K562 (cell line): ENCODE data around the gene CCDC85B. TPM values are rescaled to one million over a fixed set of nuclear protein-coding genes. Genes with fewer than 3 reads are reported as not detected.

ENCODE experiments used
- BACH1 ChIP-seq: fragments of 200-800 bp; sonication (Bioruptor generic); IDR thresholded peaks from 2 replicates; pipeline ENCODE4 v1.6.1; 2016; ENCODE audit warnings: missing genetic modification characterization, missing compliant biosample characterization
- GTF2F1 ChIP-seq: IDR thresholded peaks from 2 replicates; pipeline ENCODE4 v1.6.1; 2011; ENCODE audit warnings: low read depth, low read length, improper control_type of control experiment
- KAT8 ChIP-seq: fragments of 450-650 bp; IDR thresholded peaks from 2 replicates; pipeline ENCODE4 v1.6.1; 2016; ENCODE audit warnings: low read depth, mild to moderate bottlenecking
- KDM2B ChIP-seq: fragments of 250-450 bp; sonication (Bioruptor Pico); IDR thresholded peaks from 2 replicates; pipeline ENCODE4 v1.8.0; 2021; ENCODE audit warnings: mild to moderate bottlenecking, moderate library complexity
- KDM5B ChIP-seq: fragments of 200-600 bp; sonication (generic); IDR thresholded peaks from 2 replicates; pipeline ENCODE4 v1.6.1; 2012; ENCODE audit warnings: low read depth, mild to moderate bottlenecking, moderate library complexity, low read length, control low read depth, inconsistent platforms; ENCODE audit not compliant: insufficient replicate concordance
- MBD2 ChIP-seq: sonication (generic); IDR thresholded peaks from 2 replicates; pipeline ENCODE4 v1.6.1; 2016; ENCODE audit warnings: low read depth, borderline replicate concordance
- MEF2D ChIP-seq: conservative IDR thresholded peaks from 2 replicates; pipeline ENCODE4 v1.6.1; 2016; ENCODE audit warnings: low read depth, missing genetic modification characterization, missing compliant biosample characterization
- MXI1 ChIP-seq: IDR thresholded peaks from 2 replicates; pipeline ENCODE4 v1.6.1; 2011; ENCODE audit warnings: low read depth, mild to moderate bottlenecking, improper control_type of control experiment, low read length
- NCOA6 ChIP-seq: fragments of 450-650 bp; IDR thresholded peaks from 2 replicates; pipeline ENCODE4 v1.6.1; 2017; ENCODE audit warnings: mild to moderate bottlenecking
- NELFE ChIP-seq: IDR thresholded peaks from 2 replicates; pipeline ENCODE4 v1.6.1; 2011; ENCODE audit warnings: mild to moderate bottlenecking; ENCODE audit not compliant: insufficient read depth, insufficient read length
- NONO ChIP-seq, 2 experiments: fragments of 200-400 bp in 1 of 2; fragments of 450-650 bp in 1 of 2; formaldehyde crosslinking in 1 of 2; IDR thresholded peaks; 2 replicates each; pipeline ENCODE4 v1.6.1; 2017; ENCODE audit warnings: low read depth in 2 of 2, mild to moderate bottlenecking in 2 of 2, moderate library complexity in 2 of 2, low read length in 1 of 2
- POLR2AphosphoS2 ChIP-seq: IDR thresholded peaks from 2 replicates; pipeline ENCODE4 v1.6.1; 2012; ENCODE audit warnings: low read length, improper control_type of control experiment
- POLR3A ChIP-seq: IDR thresholded peaks from 2 replicates; pipeline ENCODE4 v1.6.1; 2011; ENCODE audit warnings: borderline replicate concordance, mild to moderate bottlenecking, moderate library complexity; ENCODE audit not compliant: insufficient read length, insufficient read depth; ENCODE audit errors: extremely low read depth
- SLC30A9 ChIP-seq: fragments of 250-450 bp; sonication (Bioruptor Pico); IDR thresholded peaks from 2 replicates; pipeline ENCODE4 v1.8.0; 2022; ENCODE audit warnings: mild to moderate bottlenecking, moderate library complexity
- SREBF2 ChIP-seq: sonication (generic); formaldehyde crosslinking; IDR thresholded peaks from 2 replicates; pipeline ENCODE4 v1.4.0; 2020; ENCODE audit warnings: mild to moderate bottlenecking, missing genetic modification reagents
- SUPT5H ChIP-seq: fragments of 450-650 bp; IDR thresholded peaks from 2 replicates; pipeline ENCODE4 v1.6.1; 2016
- ZBTB8A ChIP-seq: fragments of 450-650 bp; IDR thresholded peaks from 2 replicates; pipeline ENCODE4 v1.6.1; 2018; ENCODE audit warnings: mild to moderate bottlenecking, moderate library complexity; ENCODE audit not compliant: partially characterized antibody
- ZFP1 ChIP-seq: fragments of 450-650 bp; formaldehyde crosslinking; IDR thresholded peaks from 2 replicates; pipeline ENCODE4 v1.4.0; 2020; ENCODE audit warnings: mild to moderate bottlenecking, mixed read lengths
- ZFX ChIP-seq: sonication (generic); formaldehyde crosslinking; IDR thresholded peaks from 2 replicates; pipeline ENCODE4 v1.8.0; 2022; ENCODE audit warnings: mild to moderate bottlenecking, missing genetic modification reagents, moderate library complexity
- ZKSCAN1 ChIP-seq: fragments of 150-350 bp; IDR thresholded peaks from 2 replicates; pipeline ENCODE4 v1.6.1; 2016; ENCODE audit warnings: low read depth, low read length
- ZNF174 ChIP-seq: fragments of 250-450 bp; sonication (Bioruptor Pico); IDR thresholded peaks from 2 replicates; pipeline ENCODE4 v1.4.0; 2020; ENCODE audit warnings: mild to moderate bottlenecking
- ZNF551 ChIP-seq: fragments of 250-450 bp; sonication (Bioruptor Pico); IDR thresholded peaks from 2 replicates; pipeline ENCODE4 v1.5.0; 2021; ENCODE audit warnings: mild to moderate bottlenecking, moderate library complexity
- polyA plus RNA-seq, 8 experiments: library from polyadenylated mRNA; depleted of rRNA in 4 of 8; stranded (reverse) in 5 of 8; unstranded in 3 of 8; fragments of >200 nt; fragmentation: Nextera tagmentation in 2 of 8; fragmentation: Illumina TruSeq in 1 of 8; extraction: Ambion mirVana in 2 of 8; extraction: Trizol in 1 of 8; gene quantifications; 2 replicates each; pipeline versions ENCODE4 v1.2.1 to v1.2.3, GENCODE V29; 2011 to 2014; ENCODE audit warnings: inconsistent platforms in 1 of 8, missing spikeins in 1 of 8
- total RNA-seq, 7 experiments: library from RNA; depleted of rRNA in 6 of 7; stranded (reverse); fragments of >200 nt in 6 of 7; fragmentation: Illumina TruSeq in 2 of 7; extraction: Trizol in 2 of 7; gene quantifications; 2 replicates each; pipeline versions ENCODE4 v1.2.1 to v1.2.3, GENCODE V29; 2011 to 2021; ENCODE audit warnings: low replicate concordance in 1 of 7
- TF ChIP-seq, protein P1 (sequence below): fragments of 450-650 bp; IDR thresholded peaks from 2 replicates; pipeline ENCODE4 v1.6.1; 2016; ENCODE audit warnings: borderline replicate concordance
- TF ChIP-seq, protein P2 (sequence below): sonication (generic); formaldehyde crosslinking; IDR thresholded peaks from 2 replicates; pipeline ENCODE4 v1.9.0; 2022; ENCODE audit warnings: mild to moderate bottlenecking, missing genetic modification reagents
- TF ChIP-seq, protein P3 (sequence below): sonication (generic); formaldehyde crosslinking; IDR thresholded peaks from 2 replicates; pipeline ENCODE4 v1.8.0; 2022; ENCODE audit warnings: missing genetic modification reagents, mild to moderate bottlenecking, moderate library complexity, borderline replicate concordance
- TF ChIP-seq, protein P4 (sequence below): fragments of 450-650 bp; IDR thresholded peaks from 2 replicates; pipeline ENCODE4 v1.6.1; 2017; ENCODE audit warnings: mild to moderate bottlenecking, moderate library complexity

Gene CCDC85B
- total and polyA plus RNA-seq, 9 of the 15 experiments (the other 6 are each of a cell fraction or from before 2014, with no cell fraction given) = 0.14 to 138 (median 6.2) TPM

DNA sequence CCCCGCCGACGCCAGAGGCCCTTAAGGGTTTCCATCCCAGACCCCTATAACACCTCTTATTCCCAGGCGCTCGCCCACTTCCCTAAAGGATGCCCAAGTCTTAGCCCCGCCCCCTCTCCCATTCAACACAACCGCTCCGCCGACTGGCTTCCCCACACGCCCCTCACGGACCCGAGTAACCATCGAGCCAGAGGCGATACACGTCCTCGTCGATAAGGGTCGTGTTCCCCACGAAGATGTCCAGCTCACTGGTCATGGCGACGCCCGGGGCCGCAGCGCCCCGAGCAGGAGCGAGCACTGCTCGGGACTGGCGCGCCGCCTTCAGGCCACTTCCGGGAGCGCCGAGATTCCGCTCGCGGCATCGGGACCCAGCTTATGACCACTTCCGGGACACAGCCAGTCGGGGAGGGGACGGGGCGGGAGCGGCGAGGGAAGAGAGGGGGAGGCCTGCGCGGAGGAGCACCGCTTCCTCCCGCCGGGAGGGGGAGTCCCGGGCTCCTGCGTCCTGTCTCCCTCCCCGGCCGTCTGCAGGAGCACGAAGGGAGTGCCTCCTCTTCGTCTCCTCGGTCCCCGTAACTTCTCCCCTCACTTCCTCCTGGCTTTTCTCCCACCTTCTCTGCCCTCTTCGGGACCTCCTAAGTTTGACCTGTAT lies 2.2 kb upstream of the CCDC85B start, which contains the start of gene FIBP (continued):
- TF ChIP-seq, protein P1, sequence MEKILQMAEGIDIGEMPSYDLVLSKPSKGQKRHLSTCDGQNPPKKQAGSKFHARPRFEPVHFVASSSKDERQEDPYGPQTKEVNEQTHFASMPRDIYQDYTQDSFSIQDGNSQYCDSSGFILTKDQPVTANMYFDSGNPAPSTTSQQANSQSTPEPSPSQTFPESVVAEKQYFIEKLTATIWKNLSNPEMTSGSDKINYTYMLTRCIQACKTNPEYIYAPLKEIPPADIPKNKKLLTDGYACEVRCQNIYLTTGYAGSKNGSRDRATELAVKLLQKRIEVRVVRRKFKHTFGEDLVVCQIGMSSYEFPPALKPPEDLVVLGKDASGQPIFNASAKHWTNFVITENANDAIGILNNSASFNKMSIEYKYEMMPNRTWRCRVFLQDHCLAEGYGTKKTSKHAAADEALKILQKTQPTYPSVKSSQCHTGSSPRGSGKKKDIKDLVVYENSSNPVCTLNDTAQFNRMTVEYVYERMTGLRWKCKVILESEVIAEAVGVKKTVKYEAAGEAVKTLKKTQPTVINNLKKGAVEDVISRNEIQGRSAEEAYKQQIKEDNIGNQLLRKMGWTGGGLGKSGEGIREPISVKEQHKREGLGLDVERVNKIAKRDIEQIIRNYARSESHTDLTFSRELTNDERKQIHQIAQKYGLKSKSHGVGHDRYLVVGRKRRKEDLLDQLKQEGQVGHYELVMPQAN = peak; percentile 68; the same call in 1 of the 2 replicates
- TF ChIP-seq SLC30A9 (no peak), ZFX (CRISPR knock-in tag) (peak; percentile 77), ZNF174 (CRISPR knock-in tag) (no peak), ZKSCAN1 (peak; percentile 63; the same call in 1 of the 2 replicates), NELFE (no peak), GTF2F1 (no peak; the same call in 1 of the 2 replicates), MBD2 (peak; percentile 74; the same call in 1 of the 2 replicates), MXI1 (no peak), SUPT5H (peak; percentile 94), BACH1 (tag) (no peak), KDM2B (CRISPR knock-in tag) (no peak), NONO (IDR thresholded peaks at IDR 0.05; ENCODE audit: low read depth in 2 of 2, low read length in 1 of 2) (peak in 1 of 2 experiments; percentile 45; a peak in 1 of 4 replicates), NCOA6 (no peak), KAT8 (no peak), SREBF2 (no peak), ZBTB8A (no peak), POLR2AphosphoS2 (no peak), MEF2D (tag) (no peak), ZNF551 (CRISPR knock-in tag) (no peak), KDM5B (peak; percentile 97), ZFP1 (CRISPR knock-in tag) (no peak), POLR3A (no peak)
- TF ChIP-seq, protein P2, sequence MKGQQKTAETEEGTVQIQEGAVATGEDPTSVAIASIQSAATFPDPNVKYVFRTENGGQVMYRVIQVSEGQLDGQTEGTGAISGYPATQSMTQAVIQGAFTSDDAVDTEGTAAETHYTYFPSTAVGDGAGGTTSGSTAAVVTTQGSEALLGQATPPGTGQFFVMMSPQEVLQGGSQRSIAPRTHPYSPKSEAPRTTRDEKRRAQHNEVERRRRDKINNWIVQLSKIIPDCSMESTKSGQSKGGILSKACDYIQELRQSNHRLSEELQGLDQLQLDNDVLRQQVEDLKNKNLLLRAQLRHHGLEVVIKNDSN (CRISPR knock-in tag) = no peak
- TF ChIP-seq, protein P3, sequence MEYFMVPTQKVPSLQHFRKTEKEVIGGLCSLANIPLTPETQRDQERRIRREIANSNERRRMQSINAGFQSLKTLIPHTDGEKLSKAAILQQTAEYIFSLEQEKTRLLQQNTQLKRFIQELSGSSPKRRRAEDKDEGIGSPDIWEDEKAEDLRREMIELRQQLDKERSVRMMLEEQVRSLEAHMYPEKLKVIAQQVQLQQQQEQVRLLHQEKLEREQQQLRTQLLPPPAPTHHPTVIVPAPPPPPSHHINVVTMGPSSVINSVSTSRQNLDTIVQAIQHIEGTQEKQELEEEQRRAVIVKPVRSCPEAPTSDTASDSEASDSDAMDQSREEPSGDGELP (CRISPR knock-in tag) = peak; percentile 88
- TF ChIP-seq, protein P4, sequence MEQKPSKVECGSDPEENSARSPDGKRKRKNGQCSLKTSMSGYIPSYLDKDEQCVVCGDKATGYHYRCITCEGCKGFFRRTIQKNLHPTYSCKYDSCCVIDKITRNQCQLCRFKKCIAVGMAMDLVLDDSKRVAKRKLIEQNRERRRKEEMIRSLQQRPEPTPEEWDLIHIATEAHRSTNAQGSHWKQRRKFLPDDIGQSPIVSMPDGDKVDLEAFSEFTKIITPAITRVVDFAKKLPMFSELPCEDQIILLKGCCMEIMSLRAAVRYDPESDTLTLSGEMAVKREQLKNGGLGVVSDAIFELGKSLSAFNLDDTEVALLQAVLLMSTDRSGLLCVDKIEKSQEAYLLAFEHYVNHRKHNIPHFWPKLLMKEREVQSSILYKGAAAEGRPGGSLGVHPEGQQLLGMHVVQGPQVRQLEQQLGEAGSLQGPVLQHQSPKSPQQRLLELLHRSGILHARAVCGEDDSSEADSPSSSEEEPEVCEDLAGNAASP = no peak
